ENCODE data around the gene ZFC3H1. TPM values are rescaled to one million over a fixed set of nuclear protein-coding genes. Genes with fewer than 3 reads are reported as not detected.
"Not testable (repeated sequence)": the region's sequence is repeated elsewhere in the genome, so short reads cannot be mapped to it uniquely, and the experiment has no call there.

ZFC3H1 gene
- total RNA-seq, 1 experiment from 2014 or later, result 53.4 TPM

DNA sequence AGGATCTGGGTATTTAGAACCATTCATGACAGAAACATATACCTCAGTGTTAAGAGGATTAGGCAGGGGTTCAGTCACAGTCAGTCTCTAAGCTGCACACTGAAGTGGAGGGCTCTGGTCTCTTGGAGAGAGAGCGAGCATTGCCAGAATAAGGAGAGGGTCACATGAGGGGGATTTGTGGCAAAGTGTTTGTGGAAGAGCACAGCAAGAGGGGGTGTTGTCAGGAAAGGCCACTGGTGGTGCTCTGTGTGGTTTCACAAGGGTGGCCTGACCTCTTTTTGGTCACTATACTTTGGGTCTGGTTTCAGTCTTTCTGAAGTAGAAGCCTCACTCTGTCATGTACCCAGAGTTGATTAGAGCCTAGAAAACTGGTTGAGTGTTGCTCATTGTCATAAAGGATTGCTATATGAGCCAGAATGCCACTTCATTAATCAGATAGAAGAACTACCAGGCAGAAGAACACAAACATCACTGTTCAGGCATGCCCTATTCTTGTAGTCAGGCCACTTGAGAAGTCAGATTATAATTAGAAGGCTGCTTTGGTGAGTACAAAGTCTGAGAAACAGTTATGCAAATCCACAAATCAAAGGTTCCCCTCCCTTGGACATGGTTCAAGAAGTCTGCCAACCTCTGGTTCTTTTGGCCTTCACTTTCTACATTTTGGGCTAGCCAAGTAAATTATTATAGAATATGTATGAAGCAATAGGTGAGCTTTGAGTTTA is 30.6 kb upstream of the ZFC3H1 start:
- H3K27me3 ChIP-seq (ENCODE audit: insufficient read depth, low read depth), result no peaks in the 10 kb centered on the region
- BruUV-seq (replicated peaks), result no TSS peak
- H3K4me2 ChIP-seq, result no peak overlapping the region
- ChIA-PET POLR2A (ENCODE audit: unreplicated experiment) (no interaction called here), CTCF (no interaction called here)
- H3K9me3 ChIP-seq (ENCODE audit: insufficient read depth, low read depth), result no peaks in the 10 kb centered on the region
- no peak overlapping the region for H2AFZ ChIP-seq
- H3K4me1 ChIP-seq (replicated peaks; ENCODE audit: insufficient read depth), result no peaks in the 10 kb centered on the region
- no peak overlapping the region for H3K27ac ChIP-seq
- TF ChIP-seq CTCF (conservative IDR thresholded peaks at IDR 0.05), result no peak
- no peak for TF ChIP-seq EZH2 (IDR thresholded peaks at IDR 0.05; ENCODE audit: low read depth)
- H3K79me2 ChIP-seq (ENCODE audit: low read depth), result no peaks in the 10 kb centered on the region
- no peak overlapping the region for H3K4me3 ChIP-seq
- peaks cover 3% of the 10 kb centered on the region; the same call in 1 of the 2 replicates for H3K36me3 ChIP-seq (ENCODE audit: low read depth)
- intact Hi-C loops (cut with micrococcal nuclease; ENCODE audit: unreplicated experiment), result no loop called here
- no peaks in the 10 kb centered on the region for H3F3A ChIP-seq (ENCODE audit: insufficient read depth, low read depth)
- H4K20me1 ChIP-seq (ENCODE audit: insufficient read depth), result no peaks in the 10 kb centered on the region
- no peak for DNase-seq
- no peaks in the 10 kb centered on the region for H3K9me2 ChIP-seq (ENCODE audit: insufficient read depth)

GRCh38 chr12:71693651-71694050 is 30.0 kb upstream of the ZFC3H1 start:
- CTCF ChIA-PET; H3K4me2 ChIP-seq; intact Hi-C loops (cut with micrococcal nuclease; ENCODE audit: unreplicated experiment); POLR2A ChIA-PET (ENCODE audit: unreplicated experiment); H3K4me3 ChIP-seq; H3K79me2 ChIP-seq (ENCODE audit: low read depth); H3K27ac ChIP-seq; H3K27me3 ChIP-seq (ENCODE audit: insufficient read depth, low read depth); H3K36me3 ChIP-seq (ENCODE audit: low read depth); H3K9me2 ChIP-seq (ENCODE audit: insufficient read depth); BruUV-seq (replicated peaks); H4K20me1 ChIP-seq (ENCODE audit: insufficient read depth); H3K4me1 ChIP-seq (replicated peaks; ENCODE audit: insufficient read depth); H3K9me3 ChIP-seq (ENCODE audit: insufficient read depth, low read depth); H3F3A ChIP-seq (ENCODE audit: insufficient read depth, low read depth); DNase-seq; H2AFZ ChIP-seq: not testable (repeated sequence)

DNA sequence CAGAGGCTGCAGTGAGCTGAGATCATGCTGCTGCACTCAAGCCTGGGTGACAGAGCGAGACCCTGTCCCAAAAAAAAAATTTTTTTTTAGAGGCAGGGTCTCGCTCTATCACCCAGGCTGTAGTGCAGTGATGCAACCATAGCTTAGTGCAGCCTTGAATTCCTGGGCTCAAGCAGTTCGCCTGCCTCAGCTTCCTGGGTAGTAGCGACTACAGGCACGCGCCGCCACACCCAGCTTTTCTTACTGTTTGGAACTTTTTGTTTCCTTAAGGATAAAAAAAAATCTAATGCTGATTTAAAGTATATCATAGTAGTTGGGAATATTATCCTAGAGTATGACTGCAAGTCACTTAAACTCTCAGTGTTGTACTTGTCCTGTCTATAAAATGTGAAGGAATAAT is 29.5 kb upstream of the ZFC3H1 start:
- intact Hi-C loops (cut with micrococcal nuclease; ENCODE audit: unreplicated experiment), result no loop called here
- H4K20me1 ChIP-seq (ENCODE audit: insufficient read depth), result no peaks in the 10 kb centered on the region
- H3K4me1 ChIP-seq (replicated peaks; ENCODE audit: insufficient read depth), result peaks cover under 1% of the 10 kb centered on the region
- H3K4me3 ChIP-seq, result no peak overlapping the region
- H3F3A ChIP-seq (ENCODE audit: insufficient read depth, low read depth), result no peaks in the 10 kb centered on the region
- TF ChIP-seq EZH2 (IDR thresholded peaks at IDR 0.05; ENCODE audit: low read depth) (no peak), CTCF (conservative IDR thresholded peaks at IDR 0.05) (no peak)
- no peak for DNase-seq
- H3K4me2 ChIP-seq, result no peak overlapping the region
- H3K27me3 ChIP-seq (ENCODE audit: insufficient read depth, low read depth), result no peaks in the 10 kb centered on the region
- peaks cover 4% of the 10 kb centered on the region; the same call in 1 of the 2 replicates for H3K79me2 ChIP-seq (ENCODE audit: low read depth)
- CTCF ChIA-PET, result no interaction called here
- H3K9me3 ChIP-seq (ENCODE audit: insufficient read depth, low read depth), result no peaks in the 10 kb centered on the region
- H3K36me3 ChIP-seq (ENCODE audit: low read depth), result peaks cover 3% of the 10 kb centered on the region; the same call in 1 of the 2 replicates
- H2AFZ ChIP-seq, result no peak overlapping the region
- H3K9me2 ChIP-seq (ENCODE audit: insufficient read depth), result no peaks in the 10 kb centered on the region
- POLR2A ChIA-PET (ENCODE audit: unreplicated experiment), result no interaction called here
- BruUV-seq (replicated peaks), result no TSS peak
- H3K27ac ChIP-seq, result no peak overlapping the region
